ENCODE measurements around the gene GDF2.

Gene GDF2

GRCh38 chr10:47314416-47314970 lies 7.8 kb upstream of the GDF2 start:
- no peak for DNase-seq

- no peak for DNase-seq
These were observed 6.8 kb upstream of the GDF2 start for GRCh38 chr10:47315421-47315820.

GRCh38 chr10:47316131-47316530 lies 6.1 kb upstream of the GDF2 start:
- no peak for DNase-seq

GRCh38 chr10:47317251-47317650 lies 5.0 kb upstream of the GDF2 start:
- no peak for DNase-seq

GRCh38 chr10:47318706-47319105 lies 3.5 kb upstream of the GDF2 start:
- no peak for DNase-seq

GRCh38 chr10:47319784-47320183 lies 2.5 kb upstream of the GDF2 start:
- no peak for DNase-seq

- DNase-seq: no peak
These were observed 1.4 kb upstream of the GDF2 start for GRCh38 chr10:47320812-47321211.

GRCh38 chr10:47321521-47322195 lies 596 bp upstream of the GDF2 start:
- DNase-seq: no peak

- no peak for DNase-seq
These were observed 833 bp downstream of the GDF2 start for GRCh38 chr10:47323087-47323486.

GRCh38 chr10:47323636-47324296 lies 1.5 kb downstream of the GDF2 start:
- no peak for DNase-seq

- DNase-seq: no peak
These were observed 3.3 kb downstream of the GDF2 start for GRCh38 chr10:47325303-47326291.

- no peak for DNase-seq
These were observed 4.2 kb downstream of the GDF2 start for GRCh38 chr10:47326306-47326926.

- no peak for DNase-seq
These were observed 4.7 kb downstream of the GDF2 start for GRCh38 chr10:47326927-47327330.

- no peak for DNase-seq
These were observed 7.6 kb downstream of the GDF2 start for GRCh38 chr10:47329855-47330254.

- no peak for DNase-seq
These were observed 8.1 kb downstream of the GDF2 start for GRCh38 chr10:47330366-47330765.

- no peak for DNase-seq
These were observed 8.6 kb downstream of the GDF2 start for GRCh38 chr10:47330804-47331203.

- no peak for DNase-seq
These were observed 9.2 kb downstream of the GDF2 start for GRCh38 chr10:47331491-47331890.

- DNase-seq: no peak
These were observed 9.7 kb downstream of the GDF2 start for GRCh38 chr10:47331954-47332353.

GRCh38 chr10:47332371-47332770 lies 10.1 kb downstream of the GDF2 start:
- no peak for DNase-seq

- no peak for DNase-seq
These were observed 10.7 kb downstream of the GDF2 start for GRCh38 chr10:47332946-47333345.

- no peak for DNase-seq
These were observed 11.3 kb downstream of the GDF2 start for GRCh38 chr10:47333532-47333931.

- DNase-seq: no peak
These were observed 12.4 kb downstream of the GDF2 start for GRCh38 chr10:47334466-47335295.
